Neural progenitor cell (in vitro differentiated cells): ENCODE results near the gene AOC3. TPM values are rescaled to one million over a fixed set of nuclear protein-coding genes. Genes with fewer than 3 reads are reported as not detected.

Experiments
- DNase-seq: peaks from one replicate; pipeline ENCODE4 v3.0.0-alpha.2; 2016; ENCODE audit warnings: low spot score
- H2AFZ ChIP-seq: fragments of 200-600 bp; sonication (generic); replicated peaks from 2 replicates; pipeline ENCODE4 v1.6.1; 2016; ENCODE audit warnings: antibody characterized with exemption
- H3F3A ChIP-seq: fragments of 200-600 bp; sonication (generic); 2 replicates; pipeline ENCODE4 v1.6.1; 2016; ENCODE audit warnings: antibody characterized with exemption, low read depth
- H3K27ac ChIP-seq: fragments of 200-600 bp; sonication (generic); 2 replicates; pipeline ENCODE4 v1.5.1; 2016; ENCODE audit warnings: mild to moderate bottlenecking
- H3K27me3 ChIP-seq: fragments of 200-600 bp; sonication (generic); 2 replicates; pipeline ENCODE4 v1.6.1; 2016; ENCODE audit warnings: mild to moderate bottlenecking, moderate library complexity
- H3K36me3 ChIP-seq: fragments of 200-600 bp; sonication (generic); 2 replicates; pipeline ENCODE4 v1.5.1; 2016
- H3K4me1 ChIP-seq: fragments of 200-600 bp; sonication (generic); 2 replicates; pipeline ENCODE4 v1.6.1; 2016; ENCODE audit warnings: mixed run types
- H3K4me2 ChIP-seq: fragments of 200-600 bp; sonication (generic); 2 replicates; pipeline ENCODE4 v1.6.1; 2016
- H3K4me3 ChIP-seq: fragments of 200-600 bp; sonication (generic); 2 replicates; pipeline ENCODE4 v1.5.1; 2016
- H3K79me2 ChIP-seq: fragments of 200-600 bp; sonication (generic); 2 replicates; pipeline ENCODE4 v1.6.1; 2016; ENCODE audit warnings: low read depth
- H3K9ac ChIP-seq: fragments of 200-600 bp; sonication (generic); 2 replicates; pipeline ENCODE4 v1.6.1; 2016
- H3K9me3 ChIP-seq: fragments of 200-600 bp; sonication (generic); 2 replicates; pipeline ENCODE4 v1.5.1; 2016; ENCODE audit warnings: low read depth
- H4K20me1 ChIP-seq: fragments of 200-600 bp; sonication (generic); 2 replicates; pipeline ENCODE4 v1.6.1; 2016; ENCODE audit warnings: low read depth
- H3K27ac Mint-ChIP-seq: 3 replicates; pipeline ENCODE4 v1.8.0; 2021; ENCODE audit warnings: mixed read lengths
- H3K27me3 Mint-ChIP-seq: 2 replicates; pipeline ENCODE4 v1.8.0; 2022; ENCODE audit warnings: low read depth, mild to moderate bottlenecking, inconsistent platforms, moderate library complexity, mixed read lengths; ENCODE audit not compliant: insufficient read depth
- H3K36me3 Mint-ChIP-seq: 3 replicates; pipeline ENCODE4 v1.8.0; 2021; ENCODE audit warnings: mixed read lengths
- H3K4me1 Mint-ChIP-seq: 3 replicates; pipeline ENCODE4 v1.8.0; 2021; ENCODE audit warnings: mixed read lengths
- H3K4me3 Mint-ChIP-seq: 3 replicates; pipeline ENCODE4 v1.8.0; 2021; ENCODE audit warnings: mild to moderate bottlenecking, moderate library complexity, mixed read lengths
- H3K9me3 Mint-ChIP-seq: 3 replicates; pipeline ENCODE4 v1.8.0; 2020; ENCODE audit warnings: mixed read lengths
- EZH2 ChIP-seq: fragments of 200-600 bp; sonication (generic); IDR thresholded peaks from 2 replicates; pipeline ENCODE4 v1.6.1; 2017; ENCODE audit warnings: antibody characterized with exemption, mild to moderate bottlenecking, moderate library complexity
- EZH2phosphoT487 ChIP-seq: fragments of 200-600 bp; sonication (generic); IDR thresholded peaks from 2 replicates; pipeline ENCODE4 v1.6.1; 2017; ENCODE audit warnings: antibody characterized with exemption
- total RNA-seq: library from RNA; depleted of rRNA; stranded (reverse); fragments of >200 nt; gene quantifications from 2 replicates; pipeline ENCODE4 v1.2.3, GENCODE V29; 2015; ENCODE audit warnings: low replicate concordance
- TF ChIP-seq, protein P1 (sequence below): fragments of 200-600 bp; sonication (generic); IDR thresholded peaks from 2 replicates; pipeline ENCODE4 v1.5.1; 2017; ENCODE audit warnings: antibody characterized with exemption, mild to moderate bottlenecking

The AOC3 gene
- total RNA-seq, 1 donor from 2014 or later: not detected

DNA sequence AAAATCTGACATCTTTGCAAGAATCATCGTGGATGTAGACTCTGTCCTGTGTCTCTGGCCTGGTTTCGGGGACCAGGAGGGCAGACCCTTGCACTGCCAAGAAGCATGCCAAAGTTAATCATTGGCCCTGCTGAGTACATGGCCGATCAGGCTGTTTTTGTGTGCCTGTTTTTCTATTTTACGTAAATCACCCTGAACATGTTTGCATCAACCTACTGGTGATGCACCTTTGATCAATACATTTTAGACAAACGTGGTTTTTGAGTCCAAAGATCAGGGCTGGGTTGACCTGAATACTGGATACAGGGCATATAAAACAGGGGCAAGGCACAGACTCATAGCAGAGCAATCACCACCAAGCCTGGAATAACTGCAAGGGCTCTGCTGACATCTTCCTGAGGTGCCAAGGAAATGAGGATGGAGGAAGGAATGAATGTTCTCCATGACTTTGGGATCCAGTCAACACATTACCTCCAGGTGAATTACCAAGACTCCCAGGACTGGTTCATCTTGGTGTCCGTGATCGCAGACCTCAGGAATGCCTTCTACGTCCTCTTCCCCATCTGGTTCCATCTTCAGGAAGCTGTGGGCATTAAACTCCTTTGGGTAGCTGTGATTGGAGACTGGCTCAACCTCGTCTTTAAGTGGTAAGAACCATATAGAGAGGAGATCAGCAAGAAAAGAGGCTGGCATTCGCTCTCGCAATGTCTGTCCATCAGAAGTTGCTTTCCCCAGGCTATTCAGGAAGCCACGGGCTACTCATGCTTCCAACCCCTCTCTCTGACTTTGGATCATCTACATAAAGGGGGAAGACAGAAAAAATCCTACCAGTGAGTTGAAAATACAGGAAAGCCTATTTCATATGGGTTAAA lies 49.7 kb downstream of the AOC3 start, which contains the start of gene G6PC1:
TSS of gene G6PC1 (plus strand) at position 340 of the 872 bp plus-strand sequence. CDS start at position 418, 78 bp downstream.
- Mint-ChIP-seq H3K27ac (no peak within 1 kb of the TSS), H3K36me3 (no peaks in the 10 kb centered on the region), H3K4me3 (no peak within 1 kb of the TSS), H3K27me3 (peaks cover 4% of the 10 kb centered on the region), H3K4me1 (no peaks in the 10 kb centered on the region), H3K9me3 (no peaks in the 10 kb centered on the region)
- TF ChIP-seq, protein P1, sequence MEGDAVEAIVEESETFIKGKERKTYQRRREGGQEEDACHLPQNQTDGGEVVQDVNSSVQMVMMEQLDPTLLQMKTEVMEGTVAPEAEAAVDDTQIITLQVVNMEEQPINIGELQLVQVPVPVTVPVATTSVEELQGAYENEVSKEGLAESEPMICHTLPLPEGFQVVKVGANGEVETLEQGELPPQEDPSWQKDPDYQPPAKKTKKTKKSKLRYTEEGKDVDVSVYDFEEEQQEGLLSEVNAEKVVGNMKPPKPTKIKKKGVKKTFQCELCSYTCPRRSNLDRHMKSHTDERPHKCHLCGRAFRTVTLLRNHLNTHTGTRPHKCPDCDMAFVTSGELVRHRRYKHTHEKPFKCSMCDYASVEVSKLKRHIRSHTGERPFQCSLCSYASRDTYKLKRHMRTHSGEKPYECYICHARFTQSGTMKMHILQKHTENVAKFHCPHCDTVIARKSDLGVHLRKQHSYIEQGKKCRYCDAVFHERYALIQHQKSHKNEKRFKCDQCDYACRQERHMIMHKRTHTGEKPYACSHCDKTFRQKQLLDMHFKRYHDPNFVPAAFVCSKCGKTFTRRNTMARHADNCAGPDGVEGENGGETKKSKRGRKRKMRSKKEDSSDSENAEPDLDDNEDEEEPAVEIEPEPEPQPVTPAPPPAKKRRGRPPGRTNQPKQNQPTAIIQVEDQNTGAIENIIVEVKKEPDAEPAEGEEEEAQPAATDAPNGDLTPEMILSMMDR: no peak
- TF ChIP-seq EZH2: no peak
- TF ChIP-seq EZH2phosphoT487: no peak
- no peak within 1 kb of the TSS for H3K4me3 ChIP-seq
- H3K9ac ChIP-seq: no peak within 1 kb of the TSS
- H3K79me2 ChIP-seq: no peaks in the 10 kb centered on the region
- H3F3A ChIP-seq: no peaks in the 10 kb centered on the region
- H3K4me1 ChIP-seq: no peaks in the 10 kb centered on the region
- H3K36me3 ChIP-seq: no peaks in the 10 kb centered on the region
- H2AFZ ChIP-seq: no peak within 1 kb of the TSS
- no peaks in the 10 kb centered on the region for H4K20me1 ChIP-seq
- H3K27ac ChIP-seq: no peak within 1 kb of the TSS
- no peaks in the 10 kb centered on the region for H3K27me3 ChIP-seq
- DNase-seq: no peak
- H3K9me3 ChIP-seq: no peaks in the 10 kb centered on the region
- no peak within 1 kb of the TSS for H3K4me2 ChIP-seq

DNA sequence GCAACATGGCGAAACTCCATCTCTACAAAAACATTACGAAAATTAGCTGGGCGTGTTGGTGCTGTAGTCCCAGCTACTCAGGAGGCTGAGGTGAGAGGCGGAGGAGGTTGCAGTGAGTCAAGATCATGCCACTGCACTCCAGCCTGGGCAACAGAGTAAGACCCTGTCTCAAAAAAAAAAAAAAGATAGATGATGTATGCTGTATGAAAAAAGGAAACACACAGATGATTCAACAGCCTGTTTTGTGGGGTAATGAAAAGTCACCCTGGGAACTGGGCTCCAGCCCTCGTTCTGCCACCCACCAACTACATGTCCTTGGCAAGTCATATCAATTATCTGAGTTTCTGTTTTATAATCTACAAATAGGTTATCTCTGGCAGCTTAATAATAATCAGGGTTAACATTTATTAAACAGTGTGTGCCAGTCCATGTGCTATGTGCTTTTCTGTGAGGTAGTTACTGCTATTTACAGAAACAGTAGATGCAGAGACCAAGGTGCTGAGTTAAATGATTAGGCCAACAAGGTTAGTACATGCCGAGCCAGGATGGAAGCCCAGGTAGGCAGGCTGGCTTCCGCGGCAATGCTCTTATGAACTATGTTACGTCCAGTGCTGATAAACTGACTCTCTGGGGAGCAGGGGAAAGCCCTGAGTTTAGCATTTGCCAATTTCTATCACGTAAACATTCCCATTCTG lies 50.7 kb downstream of the AOC3 start:
- H3K9ac ChIP-seq: no peak overlapping the region
- H4K20me1 ChIP-seq: no peaks in the 10 kb centered on the region
- Mint-ChIP-seq H3K27ac (peak overlapping the region; percentile 32), H3K4me1 (no peaks in the 10 kb centered on the region), H3K36me3 (no peaks in the 10 kb centered on the region), H3K27me3 (peaks cover 4% of the 10 kb centered on the region), H3K9me3 (no peaks in the 10 kb centered on the region), H3K4me3 (no peak overlapping the region)
- DNase-seq: no peak
- H3K4me3 ChIP-seq: no peak overlapping the region
- no peaks in the 10 kb centered on the region for H3F3A ChIP-seq
- no peaks in the 10 kb centered on the region for H3K4me1 ChIP-seq
- no peaks in the 10 kb centered on the region for H3K27me3 ChIP-seq
- no peak overlapping the region for H3K4me2 ChIP-seq
- H3K27ac ChIP-seq: no peak overlapping the region
- H3K36me3 ChIP-seq: no peaks in the 10 kb centered on the region
- H2AFZ ChIP-seq: no peak overlapping the region
- no peaks in the 10 kb centered on the region for H3K79me2 ChIP-seq
- TF ChIP-seq EZH2phosphoT487: no peak
- TF ChIP-seq, protein P1: no peak
- no peak for TF ChIP-seq EZH2
- H3K9me3 ChIP-seq: no peaks in the 10 kb centered on the region

- H3K4me2 ChIP-seq: no peak overlapping the region
- no peaks in the 10 kb centered on the region for H3K9me3 Mint-ChIP-seq
- H3K4me1 ChIP-seq: no peaks in the 10 kb centered on the region
- no peak for DNase-seq
- peaks cover 4% of the 10 kb centered on the region for H3K27me3 Mint-ChIP-seq
- H3K79me2 ChIP-seq: no peaks in the 10 kb centered on the region
- H3K27ac Mint-ChIP-seq: no peak overlapping the region
- no peak overlapping the region for H3K4me3 ChIP-seq
- no peaks in the 10 kb centered on the region for H3K9me3 ChIP-seq
- H3K9ac ChIP-seq: no peak overlapping the region
- no peaks in the 10 kb centered on the region for H3K27me3 ChIP-seq
- H3K36me3 ChIP-seq: no peaks in the 10 kb centered on the region
- H3K27ac ChIP-seq: no peak overlapping the region
- H3F3A ChIP-seq: no peaks in the 10 kb centered on the region
- TF ChIP-seq, protein P1: no peak
- no peak for TF ChIP-seq EZH2
- no peak for TF ChIP-seq EZH2phosphoT487
- H2AFZ ChIP-seq: no peak overlapping the region
- no peaks in the 10 kb centered on the region for H4K20me1 ChIP-seq
- no peaks in the 10 kb centered on the region for H3K36me3 Mint-ChIP-seq
- no peak overlapping the region for H3K4me3 Mint-ChIP-seq
- no peaks in the 10 kb centered on the region for H3K4me1 Mint-ChIP-seq
Measured at GRCh38 chr17:42904110-42904469, 53.1 kb downstream of the AOC3 start.
